Measurements from ENCODE around the gene FARS2.

DNA sequence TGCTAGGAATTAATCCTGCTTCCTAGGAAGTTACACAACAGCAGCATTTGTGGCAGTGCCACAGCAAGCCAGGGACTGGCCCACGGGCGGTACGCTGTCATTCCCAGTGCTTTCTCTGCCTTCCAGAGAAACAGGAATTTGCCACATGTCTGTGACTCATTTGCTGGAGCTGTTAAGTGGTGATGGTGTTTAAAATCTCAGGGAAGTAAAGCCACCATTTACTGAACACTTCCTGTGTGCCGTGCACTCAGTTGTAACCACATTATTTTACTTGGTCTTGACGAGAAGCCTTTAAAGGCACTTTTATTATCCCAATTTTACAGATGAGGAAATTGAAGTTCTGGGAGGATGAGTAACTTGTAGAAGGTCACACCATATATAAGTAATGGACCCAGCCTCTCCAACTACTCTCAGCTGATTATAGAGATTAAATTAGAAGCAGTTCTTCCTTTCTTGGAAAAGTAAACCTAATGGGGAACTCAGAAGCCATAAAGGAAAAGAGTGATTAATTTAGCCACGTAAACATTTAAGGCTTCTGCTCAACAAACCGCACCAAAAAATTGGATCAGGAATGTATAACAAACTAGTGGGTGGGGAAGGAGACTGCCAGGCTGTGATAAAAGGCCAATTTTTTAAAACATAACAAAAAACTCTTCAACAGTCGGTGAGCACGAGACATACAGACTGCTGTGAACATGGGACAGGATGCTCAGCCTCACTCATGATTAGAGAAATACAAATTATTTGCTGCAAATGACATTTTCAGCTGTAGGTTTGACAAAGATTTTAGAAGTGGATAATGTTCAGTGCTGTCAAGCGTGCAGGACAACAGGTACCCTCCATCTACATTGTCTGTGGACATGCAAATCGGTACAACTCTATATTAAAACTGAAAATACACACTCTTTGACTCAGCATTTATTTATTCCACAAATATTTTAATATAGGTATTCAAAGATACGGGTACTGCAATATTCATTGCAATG is 434.2 kb downstream of the FARS2 start:
- no peak for TF ChIP-seq ELF4 (IDR thresholded peaks at IDR 0.05)
- no peak for TF ChIP-seq ARNT (IDR thresholded peaks at IDR 0.05)
- no peak for TF ChIP-seq SUZ12 (IDR thresholded peaks at IDR 0.05)
- no peak for TF ChIP-seq TARDBP (IDR thresholded peaks at IDR 0.05)
- TF ChIP-seq SP1 (IDR thresholded peaks at IDR 0.05): no peak
- no peak for TF ChIP-seq FOXM1 (IDR thresholded peaks at IDR 0.05; ENCODE audit: borderline replicate concordance)
- no peak for TF ChIP-seq FOXK2 (IDR thresholded peaks at IDR 0.05)
- TF ChIP-seq FOXA1 (IDR thresholded peaks at IDR 0.05): no peak
- no peak for TF ChIP-seq PKNOX1 (IDR thresholded peaks at IDR 0.05)
